GM18858 (cell line): ENCODE results near the gene ARL2.
"Not testable (repeated sequence)": the region's sequence is repeated elsewhere in the genome, so short reads cannot be mapped to it uniquely, and the experiment has no call there.

ENCODE experiments used
- ATAC-seq: cut with Tn5 transposase; IDR thresholded peaks from one replicate; pipeline ENCODE4 v1.9.1; 2021; ENCODE audit not compliant: unreplicated experiment

The ARL2 gene

GRCh38 chr11:65013888-65014725 lies at the start of gene ARL2:
TSS of gene ARL2 (plus strand) at chr11:65014160. CDS start at chr11:65014208, 48 bp downstream.
- ATAC-seq, result peak; percentile 51

GRCh38 chr11:64967375-64967774 lies 46.6 kb upstream of the ARL2 start:
- no peak for ATAC-seq

GRCh38 chr11:64969209-64969608 lies 44.8 kb upstream of the ARL2 start:
- ATAC-seq, result no peak

GRCh38 chr11:64970731-64971151 lies 43.2 kb upstream of the ARL2 start:
- no peak for ATAC-seq

- ATAC-seq, result no peak
Observed at GRCh38 chr11:64971421-64972233, 42.3 kb upstream of the ARL2 start, which contains the start of gene MAJIN. TSS of gene MAJIN (minus strand) at chr11:64972108. CDS start at chr11:64959405, 12,703 bp downstream.

- ATAC-seq, result no peak
Observed at GRCh38 chr11:64974124-64974523, 39.8 kb upstream of the ARL2 start.

GRCh38 chr11:64976651-64977050 lies 37.3 kb upstream of the ARL2 start:
- no peak for ATAC-seq

GRCh38 chr11:64983339-64983738 lies 30.6 kb upstream of the ARL2 start:
- not testable (repeated sequence) for ATAC-seq

- no peak for ATAC-seq
Observed at GRCh38 chr11:64987998-64988854, 25.7 kb upstream of the ARL2 start.

GRCh38 chr11:64989416-64989815 lies 24.5 kb upstream of the ARL2 start:
- ATAC-seq, result no peak

- ATAC-seq, result no peak
Observed at GRCh38 chr11:64990222-64990923, 23.6 kb upstream of the ARL2 start.

GRCh38 chr11:64994318-64994717 lies 19.6 kb upstream of the ARL2 start:
- no peak for ATAC-seq

GRCh38 chr11:64996327-64996709 lies 17.6 kb upstream of the ARL2 start:
- ATAC-seq, result no peak

- no peak for ATAC-seq
Observed at GRCh38 chr11:64996710-64997380, 17.1 kb upstream of the ARL2 start, which contains the start of gene BATF2. TSS of gene BATF2 (minus strand) at chr11:64996971. CDS start at chr11:64996914, 57 bp downstream.

GRCh38 chr11:64998141-64998540 lies 15.8 kb upstream of the ARL2 start:
- no peak for ATAC-seq

GRCh38 chr11:64998690-64999431 lies 15.1 kb upstream of the ARL2 start:
- no peak for ATAC-seq

GRCh38 chr11:64999478-64999877 lies 14.5 kb upstream of the ARL2 start:
- ATAC-seq, result no peak

GRCh38 chr11:65002706-65003105 lies 11.3 kb upstream of the ARL2 start:
- ATAC-seq, result no peak

- ATAC-seq, result no peak
Observed at GRCh38 chr11:65003282-65003681, 10.7 kb upstream of the ARL2 start.
